ENCODE measurements around the gene HCFC1.

The HCFC1 gene

DNA sequence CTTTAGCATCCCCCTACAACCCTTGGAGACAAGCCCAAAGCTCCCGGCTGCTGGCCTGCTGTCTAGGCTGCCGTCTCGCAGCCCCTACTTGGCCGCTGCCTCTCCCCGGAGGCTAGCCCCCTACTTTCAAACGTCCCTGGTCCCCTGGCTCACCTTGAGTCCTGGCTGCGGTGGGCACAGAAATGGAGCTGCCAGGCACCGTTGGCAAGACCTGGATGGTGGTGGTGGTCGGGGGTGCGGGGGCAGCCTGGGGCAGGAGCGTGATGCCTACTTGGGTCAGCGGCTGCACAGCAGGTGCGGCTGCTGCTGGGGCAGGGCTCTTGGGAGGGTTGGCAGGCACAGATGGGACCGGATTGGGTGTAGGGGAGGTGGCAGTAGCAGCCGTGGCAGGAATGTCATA, 12.0 kb downstream of the HCFC1 start:
- in situ Hi-C loops (cut with HindIII; ENCODE audit: low sequenced_read_pairs), result no loop called here

DNA sequence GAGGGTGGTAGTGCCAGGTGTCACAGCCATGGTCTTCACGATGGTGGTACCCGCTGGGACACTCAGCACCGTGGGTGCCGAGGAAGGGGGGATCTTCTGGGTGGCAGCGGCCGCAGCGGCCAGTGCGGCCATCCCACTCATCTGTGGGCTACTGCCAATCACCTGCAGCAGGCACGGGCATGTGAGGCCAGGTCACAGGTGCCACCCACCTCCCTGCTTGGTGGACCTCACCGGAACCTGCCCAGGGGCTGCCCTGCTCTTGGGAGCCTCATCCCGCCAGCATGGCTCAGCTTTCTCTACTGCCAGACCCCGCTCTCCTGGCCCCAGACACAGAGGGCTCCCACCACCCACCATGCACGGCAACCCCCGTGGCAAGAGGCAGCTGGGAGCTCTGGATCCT, 13.0 kb downstream of the HCFC1 start:
- in situ Hi-C loops (cut with HindIII; ENCODE audit: low sequenced_read_pairs), result no loop called here

DNA sequence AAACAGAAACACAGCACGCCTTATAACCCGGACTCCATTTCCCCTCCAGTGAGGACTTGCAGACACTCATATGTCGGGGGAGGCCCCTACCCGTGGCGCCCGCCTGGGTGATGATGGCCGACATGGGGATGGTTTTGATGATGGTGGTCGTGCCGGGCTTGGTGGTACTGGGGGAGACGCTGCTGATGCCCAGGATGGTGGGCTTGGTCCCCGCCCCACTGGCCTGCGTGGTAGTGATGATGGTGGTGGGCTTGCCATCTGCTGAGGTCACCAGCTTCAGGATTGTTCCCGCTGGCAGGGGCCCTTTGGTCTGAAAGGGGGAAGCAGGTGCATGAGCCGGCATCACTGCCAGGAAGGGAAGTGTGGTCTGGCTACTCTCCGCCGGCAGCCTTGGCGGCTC, 14.4 kb downstream of the HCFC1 start:
- in situ Hi-C loops (cut with HindIII; ENCODE audit: low sequenced_read_pairs), result no loop called here

DNA sequence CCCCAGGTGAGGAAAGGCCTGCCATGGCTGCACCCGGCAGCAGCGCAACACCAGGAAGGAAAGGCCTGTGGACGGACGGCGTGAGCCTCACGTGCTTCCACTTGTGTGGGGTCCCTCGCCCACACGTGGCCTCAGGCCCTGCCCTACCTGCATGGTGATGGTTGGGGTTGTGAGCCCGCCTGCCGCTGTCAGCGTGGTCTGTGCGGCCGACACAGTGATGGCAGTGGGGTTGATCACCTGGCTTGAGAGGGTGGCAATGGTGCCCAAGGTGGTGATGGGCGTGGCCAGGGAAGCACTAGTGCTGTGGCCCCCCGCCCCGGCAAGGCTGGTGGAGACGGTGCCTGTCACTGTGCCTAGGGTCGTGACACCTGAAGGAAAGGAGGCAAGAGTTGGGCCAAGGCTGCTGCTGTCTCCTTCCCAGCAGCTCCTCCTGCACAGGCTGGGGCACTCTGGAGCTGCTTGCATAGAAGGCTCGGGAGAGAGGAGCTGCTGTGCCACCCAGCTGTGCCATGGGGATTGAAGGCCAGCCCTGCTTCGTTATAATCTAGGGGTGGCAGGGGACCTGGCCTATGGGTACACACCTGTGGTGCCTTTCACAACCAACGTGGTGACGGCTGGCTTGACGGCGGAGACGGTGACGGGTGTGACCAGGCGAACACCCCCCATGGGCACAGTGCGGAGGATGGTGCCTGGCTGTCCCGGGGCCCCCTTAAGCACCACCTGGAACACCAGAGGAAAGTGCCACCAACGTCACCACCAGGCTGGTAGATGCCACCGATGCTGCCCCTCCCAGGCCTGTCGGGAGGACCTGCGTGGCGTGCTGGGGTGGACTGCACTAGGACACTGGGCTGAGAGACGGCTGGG, 15.3 kb downstream of the HCFC1 start:
- in situ Hi-C loops (cut with HindIII; ENCODE audit: low sequenced_read_pairs), result no loop called here

DNA sequence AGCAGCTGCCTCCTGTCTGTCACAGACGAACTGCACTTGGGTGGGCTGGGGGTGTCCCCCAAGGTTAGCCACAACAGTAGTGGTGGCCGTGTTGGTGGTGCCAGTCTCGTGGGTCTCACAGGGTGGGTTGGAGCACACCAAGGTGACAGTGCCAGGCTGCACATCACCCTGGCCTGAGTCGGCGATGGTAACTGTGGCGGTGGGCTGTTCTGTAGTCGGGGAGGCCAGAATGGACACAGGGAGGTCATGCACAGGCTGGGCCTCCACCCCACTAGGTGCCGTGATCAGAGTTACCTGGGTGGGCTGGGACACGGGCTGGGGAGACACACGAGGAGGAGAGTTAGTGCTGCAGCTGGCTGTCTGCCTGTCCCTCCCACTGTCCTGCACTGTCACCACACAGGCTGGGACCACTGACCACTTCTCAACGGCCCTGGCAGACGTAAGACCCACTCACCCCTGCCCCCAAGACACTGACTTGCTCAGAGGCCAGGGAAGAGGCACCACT, 16.3 kb downstream of the HCFC1 start:
- in situ Hi-C loops (cut with HindIII; ENCODE audit: low sequenced_read_pairs), result no loop called here

DNA sequence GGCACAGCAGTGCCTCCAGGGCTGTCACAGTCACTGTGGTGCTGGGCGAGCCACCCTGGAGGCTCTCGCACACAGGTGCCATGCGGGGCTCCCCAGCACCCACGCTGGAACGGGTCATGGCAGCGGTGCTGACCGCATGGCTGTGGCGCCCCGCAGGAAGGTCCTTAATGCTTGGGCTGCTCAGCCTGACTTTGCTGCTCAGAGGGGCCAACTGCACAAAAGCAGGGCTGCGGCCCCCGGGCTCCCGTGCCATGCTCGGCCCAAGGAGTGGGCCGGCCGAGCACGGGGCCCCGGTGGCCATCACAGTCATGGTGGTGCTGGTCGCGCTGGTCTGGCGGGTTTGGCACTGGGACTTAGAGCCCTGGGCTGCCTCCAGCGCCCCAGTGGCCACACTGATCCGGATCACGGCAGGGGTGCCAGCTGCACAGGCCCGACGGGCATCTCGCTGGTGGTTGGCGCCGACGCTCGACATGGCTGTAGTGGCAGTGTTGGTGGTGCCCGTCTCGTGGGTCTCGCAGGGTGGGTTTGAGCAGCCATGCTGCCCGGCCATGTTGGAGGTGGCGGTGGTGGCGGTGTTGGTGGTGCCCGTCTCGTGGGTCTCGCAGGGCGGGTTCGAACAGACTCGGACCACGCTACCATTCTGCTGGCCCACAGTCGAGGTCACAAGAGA, 16.9 kb downstream of the HCFC1 start:
- in situ Hi-C loops (cut with HindIII; ENCODE audit: low sequenced_read_pairs), result no loop called here

DNA sequence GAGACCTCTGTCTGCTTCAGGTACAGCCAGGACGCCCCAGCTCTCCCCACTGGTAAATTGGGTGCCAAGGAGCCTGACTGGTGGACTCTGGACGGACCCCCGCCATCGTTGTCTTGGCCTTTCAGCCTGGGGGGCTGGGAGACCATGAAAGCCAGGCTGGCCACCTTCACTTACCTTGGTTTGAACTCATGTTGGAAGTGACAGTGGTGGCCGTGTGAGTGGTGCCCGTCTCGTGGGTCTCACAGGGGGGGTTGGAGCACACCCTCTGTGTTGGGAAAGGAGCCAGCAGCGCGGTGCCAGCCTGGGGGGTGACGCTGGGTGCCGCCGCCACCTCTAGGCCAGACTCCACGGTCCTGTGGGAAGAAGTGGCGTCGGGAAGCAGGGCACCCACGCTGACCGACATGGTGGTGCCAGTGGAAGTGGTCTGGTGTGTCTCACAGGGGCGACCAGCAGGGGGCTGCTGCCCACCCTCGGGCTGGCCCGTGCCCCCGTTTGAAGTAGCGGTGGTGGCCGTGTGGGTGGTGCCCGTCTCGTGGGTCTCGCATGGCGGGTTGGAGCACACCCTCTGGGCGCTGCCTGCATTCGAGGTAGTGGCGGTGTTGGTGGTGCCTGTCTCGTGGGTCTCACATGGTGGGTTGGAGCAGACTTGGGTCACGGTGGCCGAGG, 17.6 kb downstream of the HCFC1 start:
- in situ Hi-C loops (cut with HindIII; ENCODE audit: low sequenced_read_pairs), result no loop called here

DNA sequence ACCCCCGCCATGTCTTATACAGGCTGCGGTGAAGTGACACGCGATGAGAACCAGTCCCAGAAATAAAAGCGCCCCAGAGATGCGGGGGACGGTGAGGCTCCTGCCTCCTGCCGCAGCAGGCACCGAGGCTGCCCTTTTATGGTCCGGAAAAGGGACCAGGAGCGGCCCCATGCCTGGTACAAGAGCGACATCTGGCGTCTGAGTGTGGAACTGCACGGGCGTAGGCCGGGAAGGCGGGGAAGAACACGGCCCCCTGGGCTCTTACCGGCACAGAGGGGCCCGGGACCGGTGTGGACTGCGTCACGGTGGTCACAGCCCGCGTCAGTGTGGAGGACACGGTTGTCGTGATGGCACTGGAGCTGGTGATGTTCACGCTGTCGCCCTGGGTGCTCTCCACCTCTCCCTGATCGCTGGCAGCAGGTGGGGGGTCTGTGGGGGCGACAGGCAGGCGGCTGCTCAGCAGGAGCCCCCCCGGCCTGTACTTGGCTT, 18.2 kb downstream of the HCFC1 start:
- in situ Hi-C loops (cut with HindIII; ENCODE audit: low sequenced_read_pairs), result no loop called here

DNA sequence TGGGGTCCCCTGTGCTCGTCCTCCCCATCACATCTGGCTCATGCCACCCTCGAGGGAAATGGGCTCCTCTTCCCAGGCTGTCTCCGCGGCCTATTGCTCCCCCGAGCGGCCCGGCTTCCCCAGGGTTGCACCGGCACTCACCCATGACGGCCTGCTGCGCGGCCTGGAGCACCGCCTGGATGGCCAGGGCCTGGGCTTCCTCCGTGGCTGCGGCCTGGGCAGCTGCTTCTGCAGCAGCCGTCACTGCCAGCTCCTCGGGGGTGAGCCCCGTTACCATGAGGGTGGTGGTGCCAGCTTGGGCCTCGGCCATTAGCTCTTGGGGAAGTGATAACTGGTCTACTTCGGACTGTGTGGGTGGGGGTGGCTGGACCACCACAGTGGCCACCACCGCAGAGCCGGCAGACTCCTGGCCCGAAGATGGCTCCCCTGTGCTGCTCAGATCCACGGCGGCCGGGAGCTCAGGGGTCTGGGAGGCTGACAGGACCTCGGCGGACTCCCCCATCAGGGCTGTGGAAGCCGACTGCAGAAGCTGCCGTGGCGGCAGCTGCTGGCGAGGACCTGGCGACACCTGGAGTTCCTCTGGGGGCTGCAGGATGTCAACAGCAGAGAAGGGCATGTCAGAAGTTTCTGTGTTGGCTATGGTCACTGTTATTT, 19.1 kb downstream of the HCFC1 start:
- in situ Hi-C loops (cut with HindIII; ENCODE audit: low sequenced_read_pairs), result no loop called here

DNA sequence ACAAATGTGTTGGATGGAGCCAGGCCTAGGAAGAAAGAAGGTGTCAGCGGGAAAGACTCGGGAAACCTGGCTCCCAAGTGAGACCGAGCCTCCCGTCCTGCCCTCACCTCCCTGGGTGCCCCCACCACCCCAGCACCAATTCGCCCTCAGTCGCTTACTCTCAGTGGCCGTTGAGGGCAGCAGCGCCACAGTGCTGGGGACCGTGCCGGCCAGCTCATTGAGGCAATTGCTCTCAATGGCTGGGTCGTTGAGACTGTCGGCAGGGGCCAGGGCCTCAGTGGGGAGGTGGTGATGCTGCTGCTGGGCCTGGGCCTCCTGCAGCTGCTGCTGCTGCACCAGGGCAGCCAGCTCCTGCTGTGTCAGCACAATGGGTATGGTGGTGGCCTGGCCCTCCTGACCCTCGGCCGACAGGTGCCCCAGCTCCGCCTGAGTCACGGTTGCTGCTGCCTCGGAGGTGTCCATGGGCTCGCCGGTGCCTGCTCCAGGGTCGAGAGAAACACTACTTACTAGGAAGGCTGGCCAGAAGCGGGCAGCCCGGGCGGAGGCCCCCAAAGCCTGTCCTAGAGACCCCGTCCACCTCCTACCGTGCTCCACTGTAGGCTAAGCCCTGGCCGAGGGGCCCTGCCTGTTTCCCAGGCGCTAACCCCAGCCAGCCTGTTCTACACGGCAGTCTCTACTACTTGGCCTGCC, 19.8 kb downstream of the HCFC1 start:
- in situ Hi-C loops (cut with HindIII; ENCODE audit: low sequenced_read_pairs), result no loop called here

DNA sequence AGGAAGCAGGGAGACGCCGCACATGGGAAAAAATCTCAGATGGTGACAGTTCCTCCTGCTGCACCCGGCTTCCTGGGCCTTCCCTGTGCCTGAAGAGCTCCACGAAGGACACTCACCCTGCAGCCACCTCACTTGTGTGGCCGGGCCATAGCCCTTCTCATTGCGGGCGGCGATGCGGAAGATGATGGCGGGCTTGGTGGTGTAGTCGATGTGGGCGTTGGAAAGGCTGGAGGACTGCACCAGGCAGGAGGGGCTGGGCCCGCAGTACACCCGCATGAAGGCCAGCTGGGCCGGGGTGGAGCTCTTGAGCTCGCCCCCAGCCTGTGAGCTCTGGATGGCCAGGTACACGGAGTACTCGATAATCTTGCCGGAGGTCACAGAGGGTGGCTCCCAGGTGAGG, 21.5 kb downstream of the HCFC1 start:
- in situ Hi-C loops (cut with HindIII; ENCODE audit: low sequenced_read_pairs), result no loop called here

DNA sequence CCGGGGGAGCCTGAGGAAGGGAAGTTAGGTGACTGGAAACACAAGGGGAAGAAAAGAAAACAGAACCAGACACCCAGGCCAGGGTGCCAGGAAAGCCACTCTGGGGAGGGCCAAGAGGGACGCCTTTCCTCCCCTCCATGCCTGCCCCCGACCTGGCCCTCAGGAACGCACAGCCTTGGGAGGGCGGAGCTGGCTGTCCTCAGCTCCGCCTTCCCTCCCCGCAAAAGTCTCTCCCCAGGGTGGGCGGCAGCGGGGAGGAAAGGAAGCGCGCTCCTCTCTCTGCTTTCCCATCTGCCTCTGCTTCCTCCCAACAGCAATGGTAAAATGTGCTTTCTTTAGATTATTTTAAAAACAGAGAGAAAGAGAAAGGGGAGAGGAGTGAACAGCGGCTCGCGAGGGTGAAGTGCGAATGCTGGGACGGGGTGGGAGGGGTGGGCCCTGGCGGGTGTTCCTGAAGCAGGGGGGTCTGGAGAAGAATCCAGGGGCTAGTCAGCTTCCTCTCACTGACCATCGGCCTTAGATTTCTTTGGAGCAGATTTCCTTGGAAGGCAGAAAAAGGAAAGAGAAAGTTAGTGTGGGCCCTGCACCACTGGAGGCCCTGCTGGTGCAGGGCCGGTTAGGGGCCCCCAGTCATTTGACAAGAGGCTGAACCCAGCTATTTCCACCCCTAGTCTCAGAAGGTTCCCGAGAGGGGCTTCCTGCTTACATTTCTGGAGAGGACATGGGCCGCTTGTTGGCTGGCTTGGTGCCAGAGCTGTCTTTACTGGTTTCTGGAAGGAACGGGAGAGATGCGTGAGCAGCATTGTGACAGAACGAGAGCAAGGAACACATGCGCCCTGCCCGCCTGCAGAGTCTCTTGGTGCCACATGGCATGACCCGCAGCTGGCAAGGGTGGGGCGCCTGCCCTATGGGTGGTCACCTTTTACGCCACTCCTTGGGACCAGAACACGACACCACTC, 22.5 kb downstream of the HCFC1 start:
- in situ Hi-C loops (cut with HindIII; ENCODE audit: low sequenced_read_pairs), result no loop called here

DNA sequence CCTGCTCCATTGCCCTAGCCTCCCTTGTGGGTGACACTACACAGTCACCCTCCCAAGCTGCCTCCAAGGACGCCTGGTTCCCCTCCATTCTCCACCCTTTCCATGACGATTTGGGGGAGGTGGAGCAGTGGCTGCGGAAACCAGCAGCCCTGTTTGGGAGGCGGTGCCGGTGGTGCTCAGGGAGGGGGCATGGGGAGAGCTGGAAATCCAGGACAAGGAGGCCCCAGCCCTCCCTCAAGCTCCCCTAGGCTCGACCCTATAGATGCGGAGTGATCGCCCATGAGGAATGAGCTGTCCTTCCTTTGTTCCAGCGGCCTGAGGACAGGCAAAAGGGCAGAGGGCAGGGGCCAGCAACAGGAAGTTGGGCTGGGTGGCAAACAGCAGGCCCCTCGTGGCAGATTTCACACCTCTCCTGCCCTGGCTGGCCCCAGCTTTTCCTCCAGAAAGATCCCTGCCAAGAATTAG, 23.6 kb downstream of the HCFC1 start:
- in situ Hi-C loops (cut with HindIII; ENCODE audit: low sequenced_read_pairs), result no loop called here

DNA sequence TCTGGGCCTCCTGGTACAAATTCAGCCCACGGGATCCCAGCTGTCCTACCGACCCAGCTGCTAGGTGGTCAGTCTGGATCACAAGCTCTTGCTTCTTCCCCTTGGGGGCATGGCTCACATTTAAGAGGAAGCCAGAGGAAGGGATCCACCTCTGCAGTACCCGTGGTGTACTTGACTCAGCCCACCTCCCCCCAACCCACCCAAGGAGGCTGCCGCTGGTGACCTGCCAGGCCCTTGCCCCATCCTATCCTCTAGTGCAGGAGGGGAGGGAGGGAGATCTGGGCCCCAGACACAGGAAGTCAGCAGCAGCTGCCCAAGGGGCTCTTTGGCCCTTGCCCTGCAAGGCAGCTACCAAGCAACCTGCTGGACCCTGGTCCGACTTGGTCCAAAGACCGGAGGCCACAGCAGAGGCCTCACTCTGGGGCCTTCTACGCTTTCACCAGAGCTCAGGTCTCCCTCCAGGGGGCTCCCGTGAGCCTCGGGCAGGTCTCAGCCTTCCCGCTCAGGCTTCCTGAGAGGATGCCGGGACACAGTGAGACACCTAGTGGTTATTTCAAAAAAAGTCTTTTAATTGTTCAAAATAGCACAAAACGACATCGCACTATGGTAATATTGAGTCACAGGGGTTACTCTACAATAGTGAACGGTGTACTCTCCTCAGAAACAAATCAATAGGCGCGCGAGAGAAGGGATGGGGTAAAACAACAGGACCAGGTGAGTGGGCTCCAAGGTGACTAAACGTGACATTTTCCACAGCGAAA, 24.4 kb downstream of the HCFC1 start:
- in situ Hi-C loops (cut with HindIII; ENCODE audit: low sequenced_read_pairs), result no loop called here

DNA sequence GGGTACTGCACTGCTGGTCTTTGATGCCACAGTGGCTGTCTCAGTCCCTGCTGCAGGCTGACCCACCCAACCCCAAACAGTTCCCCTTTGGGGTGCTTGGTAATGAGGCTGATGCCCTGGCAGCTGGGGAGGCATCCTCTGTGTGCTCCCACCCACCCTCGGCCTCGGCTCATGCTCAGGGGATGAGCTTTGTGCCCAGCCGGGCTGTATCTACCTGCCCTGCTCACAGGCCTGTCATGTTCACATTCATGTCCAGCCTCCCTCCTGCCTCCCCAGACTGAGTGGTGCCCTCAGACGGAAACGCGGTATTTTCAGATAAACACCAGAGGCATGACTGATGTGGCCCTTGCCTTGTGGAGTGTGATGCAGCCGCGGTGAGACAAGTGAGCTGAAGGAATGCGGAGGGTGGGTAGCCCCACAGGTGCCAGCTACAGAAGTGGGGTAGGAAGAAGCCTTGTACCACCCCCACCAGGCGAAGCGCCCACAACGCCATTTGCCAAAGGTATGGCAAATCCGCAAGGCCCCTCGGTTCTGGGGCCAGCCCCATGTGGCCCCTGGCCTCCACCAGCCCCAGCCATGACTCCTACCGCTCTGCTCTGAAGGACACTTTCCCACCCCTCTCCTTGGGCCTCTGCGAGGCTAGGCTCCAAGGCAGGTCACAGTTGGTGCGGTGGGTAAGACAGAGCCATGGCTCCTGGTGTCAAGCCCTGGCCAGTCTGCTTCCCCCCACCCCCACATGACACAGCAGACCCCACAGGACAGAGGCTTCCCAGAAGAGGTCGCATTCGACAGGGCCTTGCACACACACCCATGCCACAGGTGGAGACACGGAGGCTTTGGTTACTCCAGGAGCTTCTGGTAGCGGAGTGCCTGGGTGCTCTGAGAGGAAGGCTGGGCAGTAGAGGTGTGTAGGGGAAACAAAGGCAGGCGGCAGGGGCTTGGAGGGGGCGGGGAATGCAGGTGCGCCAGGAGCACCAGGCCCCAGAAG, 25.4 kb downstream of the HCFC1 start:
- in situ Hi-C loops (cut with HindIII; ENCODE audit: low sequenced_read_pairs), result no loop called here

DNA sequence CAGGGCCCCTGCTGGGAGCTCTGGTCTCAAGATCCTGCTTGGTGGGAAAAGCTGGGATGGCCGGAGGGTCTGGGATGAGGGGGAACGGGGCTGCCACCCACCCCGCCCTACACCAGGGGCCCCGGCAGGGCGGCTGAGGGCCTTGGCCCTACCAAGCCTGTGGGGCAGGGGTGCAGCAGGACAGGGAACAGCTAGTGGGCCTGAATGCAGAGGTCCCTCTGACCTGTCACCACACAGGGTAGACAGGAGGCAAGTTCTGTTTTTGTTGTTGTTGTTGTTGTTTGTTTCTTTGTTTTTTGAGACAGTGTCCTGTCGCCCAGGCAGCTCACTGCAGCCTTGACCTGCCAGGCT, 26.8 kb downstream of the HCFC1 start:
- in situ Hi-C loops (cut with HindIII; ENCODE audit: low sequenced_read_pairs), result no loop called here

DNA sequence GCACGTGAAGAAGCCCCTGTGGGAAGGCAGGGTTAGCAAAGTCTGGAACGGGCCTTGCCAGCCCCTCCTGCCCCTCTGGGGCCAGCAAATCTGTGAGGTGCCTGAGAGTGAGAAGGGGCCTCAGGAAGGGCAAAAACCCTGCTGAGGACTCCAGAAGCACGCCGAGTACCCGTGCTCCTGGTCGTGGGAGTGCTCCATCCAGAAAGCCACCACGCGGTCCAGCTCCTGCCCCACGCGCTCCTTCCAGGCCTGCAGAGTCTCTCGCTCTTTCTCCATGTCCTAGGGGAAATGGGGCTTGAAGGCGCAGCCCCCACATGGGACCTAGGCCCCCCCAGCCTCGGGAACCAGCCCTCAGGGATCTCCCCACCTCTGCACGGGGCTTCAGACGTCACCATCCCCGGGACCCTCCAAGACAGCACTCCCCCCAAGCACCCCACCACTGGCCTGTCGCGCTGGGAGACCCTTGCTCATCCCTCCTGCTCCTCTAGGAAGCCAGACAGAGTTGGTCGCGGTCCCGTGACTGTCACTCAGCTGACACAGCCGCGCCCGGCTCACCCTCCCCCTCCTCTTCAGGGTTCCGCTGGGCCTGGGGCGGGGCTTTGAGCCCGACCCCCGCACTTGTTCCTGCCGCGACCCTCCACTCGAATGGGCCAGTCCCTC, 27.3 kb downstream of the HCFC1 start, which contains the start of gene RENBP:
RENBP (minus strand) TSS at position 504 of the 660 bp plus-strand sequence; CDS start at position 471, 33 bp downstream.
- in situ Hi-C loops (cut with HindIII; ENCODE audit: low sequenced_read_pairs), result no loop called here
